Measurements from ENCODE around the gene DENND6B.
A peak's percentile ranks its signal among the peaks of the same experiment; 100 is the strongest.

DNA sequence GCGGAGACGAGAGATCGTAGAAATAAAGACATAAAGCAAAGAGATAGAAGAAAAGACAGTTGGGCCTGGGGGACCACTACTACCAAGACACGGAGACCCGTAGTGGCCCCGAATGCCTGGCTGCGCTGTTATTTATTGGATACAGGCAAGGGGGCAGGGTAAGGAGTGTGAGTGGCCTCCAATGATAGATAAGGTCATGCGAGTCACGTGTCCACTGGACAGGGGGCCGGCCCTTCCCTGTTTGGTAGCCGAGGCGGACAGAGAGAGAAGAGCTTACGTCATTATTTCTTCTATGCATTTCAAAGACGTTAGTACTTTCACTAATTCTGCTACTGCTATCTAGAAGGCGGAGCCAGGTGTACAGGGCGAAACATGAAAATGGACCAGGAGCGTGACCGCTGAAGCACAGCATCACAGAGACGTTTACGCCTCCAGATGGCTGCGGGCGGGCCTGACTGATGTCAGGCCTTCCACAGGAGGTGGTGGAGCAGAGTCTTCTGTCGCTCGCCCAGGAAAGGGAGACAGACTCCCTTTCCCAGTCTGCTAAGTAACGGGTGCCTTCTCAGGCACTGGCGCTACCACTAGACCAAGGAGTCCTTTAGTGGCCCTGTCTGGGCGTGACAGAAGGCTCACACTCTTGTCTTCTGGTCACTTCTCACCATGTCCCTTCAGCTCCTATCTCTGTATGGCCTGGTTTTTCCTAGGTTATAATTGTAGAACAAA is 41.1 kb upstream of the DENND6B start:
- TF ChIP-seq CTCF (conservative IDR thresholded peaks at IDR 0.05; ENCODE audit: low read depth in 2 of 2) (peak in 1 of 2 experiments; percentile 18; a peak in 1 of 4 replicates), CREB1 (CRISPR knock-in tag; IDR thresholded peaks at IDR 0.05; ENCODE audit: low read depth) (no peak), POLR2AphosphoS5 (IDR thresholded peaks at IDR 0.05; ENCODE audit: low read depth) (no peak), JUNB (IDR thresholded peaks at IDR 0.05; ENCODE audit: unreplicated experiment) (no peak), EZH2 (IDR thresholded peaks at IDR 0.05; ENCODE audit: low read depth, unreplicated experiment) (no peak), STAT1 (IDR thresholded peaks at IDR 0.05; ENCODE audit: unreplicated experiment) (no peak), ZNF114 (CRISPR knock-in tag; IDR thresholded peaks at IDR 0.05) (no peak), EZH2phosphoT487 (IDR thresholded peaks at IDR 0.05; ENCODE audit: unreplicated experiment) (no peak), NANOG (IDR thresholded peaks at IDR 0.05; ENCODE audit: borderline replicate concordance) (no peak), ZNF331 (CRISPR knock-in tag; IDR thresholded peaks at IDR 0.05; ENCODE audit: low read depth) (no peak)
- TF ChIP-seq, protein P1, sequence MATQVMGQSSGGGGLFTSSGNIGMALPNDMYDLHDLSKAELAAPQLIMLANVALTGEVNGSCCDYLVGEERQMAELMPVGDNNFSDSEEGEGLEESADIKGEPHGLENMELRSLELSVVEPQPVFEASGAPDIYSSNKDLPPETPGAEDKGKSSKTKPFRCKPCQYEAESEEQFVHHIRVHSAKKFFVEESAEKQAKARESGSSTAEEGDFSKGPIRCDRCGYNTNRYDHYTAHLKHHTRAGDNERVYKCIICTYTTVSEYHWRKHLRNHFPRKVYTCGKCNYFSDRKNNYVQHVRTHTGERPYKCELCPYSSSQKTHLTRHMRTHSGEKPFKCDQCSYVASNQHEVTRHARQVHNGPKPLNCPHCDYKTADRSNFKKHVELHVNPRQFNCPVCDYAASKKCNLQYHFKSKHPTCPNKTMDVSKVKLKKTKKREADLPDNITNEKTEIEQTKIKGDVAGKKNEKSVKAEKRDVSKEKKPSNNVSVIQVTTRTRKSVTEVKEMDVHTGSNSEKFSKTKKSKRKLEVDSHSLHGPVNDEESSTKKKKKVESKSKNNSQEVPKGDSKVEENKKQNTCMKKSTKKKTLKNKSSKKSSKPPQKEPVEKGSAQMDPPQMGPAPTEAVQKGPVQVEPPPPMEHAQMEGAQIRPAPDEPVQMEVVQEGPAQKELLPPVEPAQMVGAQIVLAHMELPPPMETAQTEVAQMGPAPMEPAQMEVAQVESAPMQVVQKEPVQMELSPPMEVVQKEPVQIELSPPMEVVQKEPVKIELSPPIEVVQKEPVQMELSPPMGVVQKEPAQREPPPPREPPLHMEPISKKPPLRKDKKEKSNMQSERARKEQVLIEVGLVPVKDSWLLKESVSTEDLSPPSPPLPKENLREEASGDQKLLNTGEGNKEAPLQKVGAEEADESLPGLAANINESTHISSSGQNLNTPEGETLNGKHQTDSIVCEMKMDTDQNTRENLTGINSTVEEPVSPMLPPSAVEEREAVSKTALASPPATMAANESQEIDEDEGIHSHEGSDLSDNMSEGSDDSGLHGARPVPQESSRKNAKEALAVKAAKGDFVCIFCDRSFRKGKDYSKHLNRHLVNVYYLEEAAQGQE (IDR thresholded peaks at IDR 0.05; ENCODE audit: unreplicated experiment), result no peak
- TF ChIP-seq, protein P2, sequence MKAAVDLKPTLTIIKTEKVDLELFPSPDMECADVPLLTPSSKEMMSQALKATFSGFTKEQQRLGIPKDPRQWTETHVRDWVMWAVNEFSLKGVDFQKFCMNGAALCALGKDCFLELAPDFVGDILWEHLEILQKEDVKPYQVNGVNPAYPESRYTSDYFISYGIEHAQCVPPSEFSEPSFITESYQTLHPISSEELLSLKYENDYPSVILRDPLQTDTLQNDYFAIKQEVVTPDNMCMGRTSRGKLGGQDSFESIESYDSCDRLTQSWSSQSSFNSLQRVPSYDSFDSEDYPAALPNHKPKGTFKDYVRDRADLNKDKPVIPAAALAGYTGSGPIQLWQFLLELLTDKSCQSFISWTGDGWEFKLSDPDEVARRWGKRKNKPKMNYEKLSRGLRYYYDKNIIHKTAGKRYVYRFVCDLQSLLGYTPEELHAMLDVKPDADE (IDR thresholded peaks at IDR 0.05), result no peak

Measured in GM23338 (cell line).